Mucosa of descending colon (tissue), 3 donors: Measurements from ENCODE around the gene GBP5. TPM values are rescaled to one million over a fixed set of nuclear protein-coding genes. Genes with fewer than 3 reads are reported as not detected.
A peak's percentile ranks its signal among the peaks of the same experiment; 100 is the strongest.
"Not testable (repeated sequence)": the region's sequence is repeated elsewhere in the genome, so short reads cannot be mapped to it uniquely, and the experiment has no call there.

Source experiments
- ATAC-seq: fragments of 200-7000 bp; cut with Tn5 transposase; one replicate; pipeline ENCODE4 v1.9.1; 2020; ENCODE audit warnings: mild to moderate bottlenecking, moderate library complexity
- DNase-seq, 3 donors: peaks; one replicate each; pipeline ENCODE4 v3.0.0-alpha.2; 2020
- H3K36me3 ChIP-seq: fragments of 200-600 bp; one replicate; pipeline ENCODE4 v1.8.0; 2021; ENCODE audit warnings: low read depth, mild to moderate bottlenecking
- H3K4me1 ChIP-seq: fragments of 200-600 bp; one replicate; pipeline ENCODE4 v1.8.0; 2021; ENCODE audit warnings: low read depth, mild to moderate bottlenecking
- H3K4me3 ChIP-seq: fragments of 200-600 bp; one replicate; pipeline ENCODE4 v1.8.0; 2021; ENCODE audit warnings: mild to moderate bottlenecking
- H3K9me3 ChIP-seq: fragments of 200-600 bp; one replicate; pipeline ENCODE4 v1.8.0; 2021; ENCODE audit warnings: mild to moderate bottlenecking
- intact Hi-C, 2 donors: fragments of 100-400 bp; cut with DNase I in 1 of 2; cut with micrococcal nuclease in 1 of 2; formaldehyde crosslinking; loops; one replicate each; pipeline versions ENCODE4 v1.11.0 to v1.11.1; 2022; cut with DNase I, micrococcal nuclease
- long read RNA-seq, 2 donors: library from polyadenylated mRNA; unstranded; transcript quantifications; one replicate each; pipeline ENCODE4 v2.0.0, GENCODE V29; 2019 to 2021
- total RNA-seq, 3 donors: library from RNA; stranded (reverse); fragmentation: NEBNext Ultra II Directional in 2 of 3; extraction: Animal tissue kit (Norgen Biotek cat#: 25700) in 2 of 3; gene quantifications; one replicate each; pipeline versions ENCODE4 v1.2.1 to v1.2.4, GENCODE V29; 2021 to 2023
- TF ChIP-seq, protein P1 (sequence below): fragments of 200-600 bp; IDR thresholded peaks from one replicate; pipeline ENCODE4 v1.8.0; 2022; ENCODE audit warnings: antibody characterized with exemption, mild to moderate bottlenecking
- donor health status: DM: no; HTN: no; CAD: no; lungs with moderate emphysema.
- donor health status: DM: no; HTN: no; CAD: no.
- donor health status: DM: no; HTN: yes; CAD: no.

The GBP5 gene, protein sequence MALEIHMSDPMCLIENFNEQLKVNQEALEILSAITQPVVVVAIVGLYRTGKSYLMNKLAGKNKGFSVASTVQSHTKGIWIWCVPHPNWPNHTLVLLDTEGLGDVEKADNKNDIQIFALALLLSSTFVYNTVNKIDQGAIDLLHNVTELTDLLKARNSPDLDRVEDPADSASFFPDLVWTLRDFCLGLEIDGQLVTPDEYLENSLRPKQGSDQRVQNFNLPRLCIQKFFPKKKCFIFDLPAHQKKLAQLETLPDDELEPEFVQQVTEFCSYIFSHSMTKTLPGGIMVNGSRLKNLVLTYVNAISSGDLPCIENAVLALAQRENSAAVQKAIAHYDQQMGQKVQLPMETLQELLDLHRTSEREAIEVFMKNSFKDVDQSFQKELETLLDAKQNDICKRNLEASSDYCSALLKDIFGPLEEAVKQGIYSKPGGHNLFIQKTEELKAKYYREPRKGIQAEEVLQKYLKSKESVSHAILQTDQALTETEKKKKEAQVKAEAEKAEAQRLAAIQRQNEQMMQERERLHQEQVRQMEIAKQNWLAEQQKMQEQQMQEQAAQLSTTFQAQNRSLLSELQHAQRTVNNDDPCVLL
- 1 to 10 TPM; 2.1 to 7.3 (median 3.3) TPM for total RNA-seq
- long read RNA-seq, donor 1: 0 reads
- long read RNA-seq, donor 2, partial matches to known transcripts: 1 of 3 reads
- long read RNA-seq, donor 2, other reads (novel, unspliced or antisense): 2 of 3 reads

DNA sequence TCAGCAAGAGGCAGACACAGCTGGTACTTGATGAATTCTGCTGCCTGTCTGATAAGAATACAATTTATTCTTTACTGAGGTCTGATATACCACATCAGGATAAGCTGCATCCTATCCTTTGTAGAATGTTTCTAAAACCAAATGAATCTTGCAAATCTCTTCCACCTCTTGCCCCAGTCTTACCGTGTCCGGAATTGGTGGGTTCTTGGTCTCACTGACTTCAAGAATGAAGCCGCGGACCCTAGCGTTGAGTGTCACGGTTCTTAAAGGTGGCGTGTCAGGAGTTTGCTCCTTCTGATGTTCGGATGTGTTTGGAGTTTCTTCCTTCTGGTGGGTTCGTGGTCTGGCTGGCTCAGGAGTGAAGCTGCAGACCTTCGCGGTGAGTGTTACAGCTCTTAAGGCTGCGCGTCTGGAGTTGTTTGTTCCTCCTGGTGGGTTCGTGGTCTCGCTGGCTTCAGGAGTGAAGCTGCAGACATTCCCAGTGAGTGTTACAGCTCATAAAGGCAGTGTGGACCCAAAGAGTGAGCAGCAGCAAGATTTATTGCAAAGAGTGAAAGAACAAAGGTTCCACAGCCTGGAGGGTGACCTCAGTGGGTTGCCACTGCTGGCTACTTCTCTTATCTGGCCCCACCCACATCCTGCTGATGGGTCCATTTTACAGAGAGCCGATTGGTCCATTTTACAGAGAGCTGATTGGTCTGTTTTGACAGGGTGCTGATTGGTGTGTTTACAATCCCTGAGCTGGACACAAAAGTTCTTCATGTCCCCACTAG lies at the start of gene GBP5:
Gene GBP5 (minus strand): TSS at position 592 of the 773 bp plus-strand sequence. CDS start 3,305 bp downstream, outside the sequence.
- peak; percentile 23 to 59 (median 44) for DNase-seq
- peak; percentile 78 for ATAC-seq
- H3K4me3 ChIP-seq, intact Hi-C loops, H3K9me3 ChIP-seq, H3K36me3 ChIP-seq, H3K4me1 ChIP-seq: not testable (repeated sequence)

DNA sequence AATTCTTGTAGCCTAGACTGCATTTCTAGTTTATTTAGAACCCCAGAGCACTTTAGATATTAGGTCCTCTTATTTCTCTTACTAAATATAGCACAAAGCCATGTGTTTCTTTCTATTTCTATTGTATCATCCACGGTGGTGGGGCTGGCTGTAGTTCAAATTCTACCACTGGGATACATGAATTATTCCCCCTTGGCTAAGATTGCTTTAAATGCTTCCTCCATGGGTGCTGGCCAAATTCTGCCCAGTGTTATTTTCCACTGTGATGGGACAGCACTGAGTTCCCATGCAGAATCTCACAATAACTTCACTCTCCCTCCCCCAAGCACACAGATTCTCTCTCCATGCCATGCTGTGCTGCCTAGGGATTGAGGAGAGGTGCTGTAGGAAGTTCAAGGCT lies 49.7 kb upstream of the GBP5 start:
- intact Hi-C loops: no loop called here
- no peaks in the 10 kb centered on the region for H3K9me3 ChIP-seq
- TF ChIP-seq, protein P1, sequence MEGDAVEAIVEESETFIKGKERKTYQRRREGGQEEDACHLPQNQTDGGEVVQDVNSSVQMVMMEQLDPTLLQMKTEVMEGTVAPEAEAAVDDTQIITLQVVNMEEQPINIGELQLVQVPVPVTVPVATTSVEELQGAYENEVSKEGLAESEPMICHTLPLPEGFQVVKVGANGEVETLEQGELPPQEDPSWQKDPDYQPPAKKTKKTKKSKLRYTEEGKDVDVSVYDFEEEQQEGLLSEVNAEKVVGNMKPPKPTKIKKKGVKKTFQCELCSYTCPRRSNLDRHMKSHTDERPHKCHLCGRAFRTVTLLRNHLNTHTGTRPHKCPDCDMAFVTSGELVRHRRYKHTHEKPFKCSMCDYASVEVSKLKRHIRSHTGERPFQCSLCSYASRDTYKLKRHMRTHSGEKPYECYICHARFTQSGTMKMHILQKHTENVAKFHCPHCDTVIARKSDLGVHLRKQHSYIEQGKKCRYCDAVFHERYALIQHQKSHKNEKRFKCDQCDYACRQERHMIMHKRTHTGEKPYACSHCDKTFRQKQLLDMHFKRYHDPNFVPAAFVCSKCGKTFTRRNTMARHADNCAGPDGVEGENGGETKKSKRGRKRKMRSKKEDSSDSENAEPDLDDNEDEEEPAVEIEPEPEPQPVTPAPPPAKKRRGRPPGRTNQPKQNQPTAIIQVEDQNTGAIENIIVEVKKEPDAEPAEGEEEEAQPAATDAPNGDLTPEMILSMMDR: no peak
- DNase-seq (no peak), ATAC-seq (no peak)
- H3K4me3 ChIP-seq: no peak overlapping the region
- H3K36me3 ChIP-seq: no peaks in the 10 kb centered on the region
- H3K4me1 ChIP-seq: no peaks in the 10 kb centered on the region

DNA sequence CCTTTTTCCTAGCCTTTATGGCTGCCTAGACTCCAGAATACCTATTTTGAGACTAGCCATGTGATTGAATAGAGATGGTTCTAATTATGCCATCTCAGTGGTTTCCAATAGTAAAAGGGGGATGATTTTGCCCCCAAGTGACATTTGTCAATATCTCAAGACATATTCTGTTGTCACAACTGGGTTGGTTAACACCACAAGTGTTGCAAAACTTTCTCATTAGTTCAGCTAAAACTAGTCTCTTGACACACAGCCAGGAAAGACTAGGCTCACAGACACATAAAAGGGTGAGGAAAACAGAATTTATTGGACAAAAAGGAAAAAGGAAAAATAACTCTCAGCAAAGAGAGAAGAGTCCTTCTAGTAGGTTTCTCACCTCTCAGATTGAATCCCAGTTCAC lies 39.9 kb upstream of the GBP5 start:
- DNase-seq: no peak
- Histone ChIP-seq H3K9me3 (peaks cover 6% of the 10 kb centered on the region), H3K4me3 (no peak overlapping the region), H3K36me3 (no peaks in the 10 kb centered on the region), H3K4me1 (no peaks in the 10 kb centered on the region)
- ATAC-seq: no peak
- intact Hi-C loops: no loop called here
- TF ChIP-seq, protein P1: no peak

DNA sequence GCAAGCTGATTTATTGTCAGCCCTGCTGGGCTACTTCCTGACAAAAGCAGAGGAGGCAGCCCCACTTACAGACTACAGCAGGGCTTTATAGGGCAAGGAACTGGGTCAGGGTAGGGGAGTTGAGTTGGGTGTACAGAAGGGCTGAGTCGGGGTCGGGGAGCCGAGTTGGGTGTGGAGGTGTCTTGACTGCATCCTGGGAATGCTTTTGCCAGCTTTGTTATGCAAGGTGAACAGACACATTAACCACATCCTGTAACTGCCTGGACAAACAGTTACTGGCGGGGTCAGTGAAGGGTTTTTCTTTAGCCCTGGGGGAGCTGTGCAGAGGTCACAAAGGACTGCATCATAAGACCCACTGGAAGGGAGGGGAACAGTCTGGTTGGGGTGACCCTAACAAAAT lies 39.1 kb upstream of the GBP5 start:
- ATAC-seq: peak; percentile 19
- intact Hi-C loops: no loop called here
- no peak for DNase-seq

DNA sequence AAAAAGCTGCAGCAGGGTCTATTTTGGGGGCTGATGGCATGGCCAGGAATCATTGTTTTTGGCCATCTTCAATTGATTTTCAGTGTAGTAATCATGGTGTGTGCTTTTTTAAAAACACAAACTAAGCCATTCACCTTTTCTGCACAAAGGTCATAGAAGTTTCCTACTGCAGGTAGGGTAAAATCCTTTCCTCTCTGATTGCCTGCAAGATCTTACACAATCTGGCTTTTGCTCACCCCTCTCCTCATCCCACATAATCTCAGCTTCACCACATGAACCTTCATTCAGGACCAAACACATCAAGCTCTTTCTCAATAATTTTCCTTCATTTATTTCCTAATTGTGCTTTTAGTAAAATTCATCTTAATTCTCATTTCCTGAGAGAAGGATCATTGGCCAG lies 38.3 kb upstream of the GBP5 start:
- ATAC-seq (peak; percentile 28), DNase-seq (no peak)
- TF ChIP-seq, protein P1: no peak
- H3K4me1 ChIP-seq: no peaks in the 10 kb centered on the region
- intact Hi-C loops: no loop called here
- H3K36me3 ChIP-seq: no peaks in the 10 kb centered on the region
- peaks cover 6% of the 10 kb centered on the region for H3K9me3 ChIP-seq
- H3K4me3 ChIP-seq: no peak overlapping the region

More for the DNA sequence above, 39.1 kb upstream of the GBP5 start:
- Histone ChIP-seq H3K4me3 (no peak overlapping the region), H3K9me3 (peaks cover 6% of the 10 kb centered on the region), H3K4me1 (no peaks in the 10 kb centered on the region), H3K36me3 (no peaks in the 10 kb centered on the region)
- TF ChIP-seq, protein P1: no peak
